ENCODE measurements around the gene RAB40B.
A peak's percentile ranks its signal among the peaks of the same experiment; 100 is the strongest.

Gene RAB40B

DNA sequence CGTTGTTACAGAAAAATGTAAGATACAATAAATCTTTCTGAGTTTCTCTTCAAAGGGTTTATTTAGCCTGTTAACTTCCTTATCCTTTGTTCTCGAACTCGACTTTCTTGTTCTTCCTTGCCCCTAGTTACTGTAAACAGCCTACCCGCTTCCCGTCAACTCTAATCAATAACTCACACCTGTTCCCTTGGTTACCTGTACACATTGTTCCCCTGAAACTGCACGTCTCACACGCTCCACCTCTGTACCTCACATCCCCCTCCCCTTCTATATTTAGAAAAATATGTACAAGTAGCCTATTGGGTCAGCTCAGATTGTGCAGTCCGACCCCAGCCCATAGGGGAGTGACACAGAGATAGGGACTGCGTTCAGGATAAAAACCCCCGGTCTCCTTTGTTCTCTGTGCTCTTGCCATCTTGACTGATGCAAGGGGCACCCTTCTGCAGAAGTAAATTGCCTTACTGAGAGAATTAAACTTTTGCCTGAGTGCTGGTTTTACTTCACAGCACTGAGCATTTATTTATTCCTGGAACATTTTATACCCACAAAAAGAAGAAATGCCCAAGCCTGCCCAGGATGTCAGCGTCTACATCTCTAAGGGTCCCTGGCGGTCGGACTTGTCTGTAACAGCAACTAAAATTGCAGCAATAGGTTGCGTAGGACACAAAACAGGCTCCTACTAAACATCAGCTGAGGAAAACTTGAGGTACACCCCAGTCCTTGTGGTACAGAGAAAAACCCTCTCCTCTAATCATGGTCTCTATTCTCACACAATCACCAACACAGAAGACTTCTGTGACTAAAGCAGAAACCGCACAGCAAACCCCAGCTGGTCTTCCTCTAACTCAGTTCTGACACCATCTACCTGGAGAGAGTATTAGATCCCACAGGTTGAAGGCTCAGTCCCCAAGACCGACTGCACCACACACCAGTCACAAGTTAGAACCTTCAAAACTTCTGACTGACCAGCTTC lies 61.6 kb downstream of the RAB40B start:
- H3K4me3 ChIP-seq: no peak overlapping the region
- peak overlapping the region in 11 of 21 experiments; percentile 1 to 72 (median 34) for H3K27ac ChIP-seq

DNA sequence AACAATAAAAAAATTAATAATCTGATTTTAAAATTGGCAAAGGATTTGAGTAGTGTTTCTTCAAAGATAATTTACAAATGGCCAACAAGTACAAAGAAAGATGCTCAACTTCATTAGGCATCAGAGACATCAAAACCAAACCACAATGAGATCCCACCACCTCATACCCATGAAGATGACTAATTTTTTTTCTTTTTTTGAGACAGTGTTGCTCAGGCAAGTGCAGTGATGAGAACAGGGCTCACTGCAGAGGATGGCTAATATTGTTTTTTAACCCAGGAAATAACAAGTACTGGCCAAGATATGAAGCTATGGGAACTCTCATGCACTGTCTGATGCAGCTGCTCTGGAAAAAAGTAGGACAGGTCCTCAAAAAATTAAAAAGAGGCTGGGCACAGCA lies 65.2 kb downstream of the RAB40B start:
- Histone ChIP-seq H3K27ac (no peak overlapping the region), H3K4me3 (no peak overlapping the region)

DNA sequence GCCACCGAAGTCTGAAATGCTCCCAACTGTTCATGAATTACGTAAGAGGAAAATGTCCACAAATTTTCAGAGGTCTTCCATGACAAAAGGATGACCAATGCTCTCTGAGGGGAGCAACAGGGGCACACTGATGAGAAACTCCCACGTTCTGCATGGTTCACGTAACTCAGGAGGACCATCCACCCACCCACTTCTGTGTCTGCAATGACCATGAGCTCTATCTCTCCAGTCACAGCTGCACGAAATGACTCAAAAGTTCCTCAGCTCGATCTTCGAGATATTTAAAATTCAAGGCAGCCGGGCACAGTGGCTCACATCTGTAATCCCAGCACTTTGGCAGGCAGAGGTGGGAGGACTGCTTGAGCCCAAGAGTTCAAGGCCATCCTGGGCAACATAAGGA lies 66.0 kb downstream of the RAB40B start:
- Histone ChIP-seq H3K4me3 (no peak overlapping the region), H3K27ac (no peak overlapping the region)

DNA sequence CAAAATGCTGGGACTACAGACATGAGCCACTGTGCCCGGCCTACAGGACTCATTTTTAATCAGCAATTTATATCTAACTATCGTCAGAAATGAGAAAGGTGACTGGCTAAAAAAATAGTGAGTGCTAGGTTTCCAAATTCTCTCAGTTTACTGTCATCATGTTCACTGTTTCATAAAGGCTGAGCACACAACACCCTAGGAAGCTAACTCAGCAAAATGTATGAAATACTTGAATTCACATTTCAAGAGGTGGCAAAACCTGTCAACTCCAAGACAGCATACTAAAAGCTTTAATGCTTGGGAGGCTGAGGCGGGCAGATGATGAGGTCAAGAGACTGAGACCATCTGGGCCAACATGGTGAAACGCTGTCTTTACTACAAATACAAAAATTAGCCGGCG lies 67.0 kb downstream of the RAB40B start:
- Histone ChIP-seq H3K4me3 (no peak overlapping the region), H3K27ac (no peak overlapping the region)

DNA sequence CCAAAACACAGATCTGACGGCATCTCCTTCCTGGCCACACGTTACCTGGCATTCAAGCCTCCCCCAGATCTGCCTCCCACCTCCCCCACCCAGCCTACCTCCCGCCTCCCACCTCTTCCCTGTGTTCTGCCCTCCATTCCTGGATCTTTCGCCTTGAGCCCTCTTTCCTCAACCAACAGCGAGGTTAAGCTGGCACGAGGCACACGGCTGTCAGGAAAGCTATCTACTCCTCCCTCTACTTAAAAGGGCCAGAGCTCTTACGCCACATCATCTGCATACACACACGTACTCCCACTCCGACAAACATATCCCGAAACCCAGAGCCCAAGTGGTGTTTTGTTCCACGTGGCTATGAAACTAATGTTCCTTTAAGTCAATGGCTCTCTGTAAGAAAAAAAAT lies 68.3 kb downstream of the RAB40B start:
- no peak overlapping the region for H3K27ac ChIP-seq
- no peak overlapping the region for H3K4me3 ChIP-seq

DNA sequence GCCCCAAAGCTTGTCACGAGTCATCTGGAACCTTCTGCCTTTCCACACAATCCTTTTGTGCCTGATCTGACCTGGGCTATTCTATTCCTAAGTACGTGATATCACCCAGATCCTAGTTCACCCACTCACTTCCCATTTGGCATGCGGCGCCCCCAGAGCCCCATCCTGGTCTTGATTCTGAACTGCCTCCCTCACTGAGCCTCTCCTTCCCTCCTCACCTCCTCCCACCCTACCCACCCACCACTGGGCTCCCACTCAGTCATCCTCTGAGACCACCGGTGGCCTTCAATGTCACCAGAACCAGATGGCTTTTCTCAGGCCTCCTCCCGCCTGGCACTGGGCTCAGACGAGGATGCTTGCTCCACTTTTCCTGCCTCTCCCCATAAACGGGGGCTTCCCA lies 68.8 kb downstream of the RAB40B start:
- Histone ChIP-seq H3K4me3 (no peak overlapping the region), H3K27ac (no peak overlapping the region)

DNA sequence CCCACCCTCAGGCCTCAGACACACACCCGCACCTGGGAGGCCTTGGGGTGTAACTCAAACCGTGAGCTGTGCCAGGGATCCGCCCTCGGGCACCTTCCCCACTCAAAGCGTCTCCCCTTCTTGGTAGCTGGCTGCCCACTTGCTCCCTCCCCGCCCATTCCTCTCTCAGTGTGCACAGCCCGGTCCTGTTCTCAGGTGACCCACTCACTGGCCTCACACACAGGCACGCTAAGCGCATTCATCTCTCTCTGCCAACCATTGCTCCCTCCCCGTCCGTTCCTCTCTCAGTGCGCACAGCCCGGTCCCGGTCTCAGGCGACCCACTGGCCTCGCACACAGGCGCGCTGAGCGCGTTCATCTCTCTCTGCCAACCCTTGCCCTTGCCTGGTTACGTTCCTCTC lies 71.1 kb downstream of the RAB40B start:
- no peak overlapping the region for H3K4me3 ChIP-seq

DNA sequence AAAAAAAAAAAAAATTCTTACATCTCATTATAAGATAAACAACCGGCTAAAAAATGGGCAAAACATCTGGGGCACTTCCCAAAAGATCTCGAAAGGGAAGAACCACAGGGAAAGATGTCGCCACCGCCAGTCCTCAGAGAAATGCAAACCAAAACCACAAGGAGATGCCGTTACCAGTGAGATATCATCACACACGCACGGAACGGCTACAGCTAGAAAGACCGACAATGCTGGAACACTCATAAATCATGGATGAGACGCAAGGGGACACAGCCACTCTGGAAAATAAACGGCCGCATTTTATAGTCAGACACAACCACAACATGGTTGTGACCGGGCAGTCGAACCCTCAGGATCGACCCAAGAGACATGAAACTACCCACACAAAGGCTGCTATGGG lies 74.8 kb downstream of the RAB40B start:
- no peak overlapping the region for H3K4me3 ChIP-seq
- no peak overlapping the region for H3K27ac ChIP-seq

More for the DNA sequence above, 71.1 kb downstream of the RAB40B start:
- peak overlapping the region in 5 of 21 experiments; percentile 10 to 35 (median 17) for H3K27ac ChIP-seq

DNA sequence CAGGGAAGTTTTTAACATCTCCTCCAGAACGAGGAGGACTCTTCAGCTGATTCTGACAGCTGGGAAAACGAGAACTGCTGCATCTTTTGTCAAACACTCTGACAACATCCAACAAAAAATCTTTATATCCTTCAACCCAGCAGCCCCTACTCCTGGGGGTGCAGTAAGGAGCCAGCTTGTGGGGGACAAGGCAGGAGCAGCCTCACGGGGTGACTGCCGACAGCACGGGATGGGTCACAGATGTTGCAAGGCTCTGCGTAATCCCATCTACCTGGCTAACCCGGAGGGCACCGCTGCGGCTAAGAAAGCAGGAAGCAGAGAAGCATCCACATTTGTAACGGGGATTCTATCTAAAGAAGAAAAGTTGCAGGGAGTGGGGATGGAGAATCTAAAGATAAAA lies 78.9 kb downstream of the RAB40B start:
- no peak overlapping the region for H3K4me3 ChIP-seq
- no peak overlapping the region for H3K27ac ChIP-seq

DNA sequence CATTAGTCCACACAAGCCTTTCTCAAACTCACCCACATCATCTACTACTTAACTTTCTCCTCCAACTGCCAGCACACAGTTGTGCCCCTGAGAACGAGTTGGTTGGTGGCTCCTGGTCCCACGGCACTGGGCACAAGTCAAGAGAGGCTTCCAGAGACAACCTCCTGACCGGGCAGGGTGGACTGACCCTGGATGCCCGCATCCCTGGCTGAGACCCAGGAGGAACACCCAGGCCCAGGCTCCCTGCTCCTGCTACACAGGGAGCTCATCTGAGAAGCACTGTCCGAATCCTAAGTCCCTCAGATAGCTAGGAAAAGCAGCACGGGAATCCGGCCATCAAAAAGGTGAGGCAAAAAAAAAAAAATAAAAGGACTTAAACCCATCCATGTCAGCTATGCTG lies 79.3 kb downstream of the RAB40B start:
- no peak overlapping the region for H3K4me3 ChIP-seq
- H3K27ac ChIP-seq: no peak overlapping the region

DNA sequence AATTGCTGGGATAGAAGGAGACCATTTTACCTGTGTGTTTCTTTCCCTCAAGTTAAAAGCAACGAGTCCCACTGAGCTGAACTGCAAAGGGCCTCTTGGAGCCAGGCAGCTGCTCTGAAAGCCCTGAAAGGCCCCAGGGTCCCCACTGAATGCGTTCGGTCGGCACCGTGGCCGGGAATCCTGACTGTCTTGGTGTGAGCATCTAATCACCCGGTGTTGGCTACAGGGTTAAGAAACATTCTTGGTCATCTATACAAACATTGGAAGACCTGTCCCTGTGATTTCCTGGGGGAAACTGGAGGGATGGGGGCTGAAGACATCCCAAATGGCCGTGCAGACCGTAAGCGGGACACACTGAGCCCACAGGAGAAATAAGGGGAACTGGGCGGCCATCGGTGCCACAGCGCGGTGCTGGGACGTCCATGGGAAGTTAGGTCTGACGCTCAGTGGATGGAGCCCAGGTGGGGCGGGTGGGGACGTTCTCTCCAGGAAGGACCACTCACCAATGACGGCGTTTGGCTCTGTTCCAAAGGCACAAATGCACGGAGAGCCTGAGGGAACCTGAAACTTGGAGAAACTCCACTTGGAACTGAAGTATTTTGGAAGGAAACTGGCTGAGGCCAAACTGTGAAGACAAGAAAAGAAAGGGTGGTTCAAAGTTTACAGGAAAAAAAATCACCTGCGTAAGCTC lies 82.3 kb downstream of the RAB40B start:
- no peak overlapping the region for H3K4me3 ChIP-seq
- no peak overlapping the region for H3K27ac ChIP-seq

DNA sequence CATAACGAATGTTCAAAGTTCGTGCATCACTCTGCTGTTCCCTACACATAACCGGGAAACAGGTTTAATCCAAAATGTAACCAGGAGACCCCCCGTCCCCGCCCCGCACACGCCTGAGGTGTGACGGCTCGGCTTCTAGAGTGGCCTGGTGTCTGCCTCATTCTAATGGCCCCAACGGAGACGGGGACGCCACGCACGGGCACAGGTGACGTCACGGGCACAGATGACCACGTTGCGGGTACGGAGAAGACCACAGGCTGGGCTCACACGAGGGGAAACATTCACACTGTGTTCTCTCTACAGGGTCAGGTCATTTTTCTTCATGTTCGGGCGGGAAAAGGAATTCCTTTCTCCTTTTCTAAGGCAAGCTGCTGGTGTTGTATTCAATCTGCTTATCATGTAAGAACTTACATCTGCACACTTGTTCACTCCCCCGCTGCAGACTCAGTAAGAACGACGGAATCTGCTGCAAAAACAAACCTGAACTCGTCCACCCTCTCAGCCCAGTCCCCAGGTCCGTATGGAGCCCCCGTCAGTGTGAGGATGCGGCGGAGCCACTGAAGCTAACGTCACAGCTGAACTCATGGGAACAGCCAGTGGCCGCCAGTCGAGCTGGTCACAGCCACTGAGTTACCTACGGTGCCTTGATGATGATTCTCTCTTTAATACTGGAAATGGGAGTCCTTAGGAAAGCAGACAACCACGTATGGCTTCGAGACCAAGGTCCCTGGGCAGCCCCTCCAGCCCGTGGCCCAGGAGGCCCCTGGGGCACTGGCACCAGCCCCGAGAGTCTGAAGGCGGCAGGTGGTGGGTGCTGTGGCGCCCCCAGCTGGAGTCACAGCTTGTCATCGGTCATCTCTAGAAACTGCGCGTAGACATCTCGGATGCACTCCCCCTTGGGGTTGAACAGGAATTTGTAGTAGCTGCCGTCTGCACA lies 83.1 kb downstream of the RAB40B start:
- Histone ChIP-seq H3K27ac (no peak overlapping the region), H3K4me3 (no peak overlapping the region)

DNA sequence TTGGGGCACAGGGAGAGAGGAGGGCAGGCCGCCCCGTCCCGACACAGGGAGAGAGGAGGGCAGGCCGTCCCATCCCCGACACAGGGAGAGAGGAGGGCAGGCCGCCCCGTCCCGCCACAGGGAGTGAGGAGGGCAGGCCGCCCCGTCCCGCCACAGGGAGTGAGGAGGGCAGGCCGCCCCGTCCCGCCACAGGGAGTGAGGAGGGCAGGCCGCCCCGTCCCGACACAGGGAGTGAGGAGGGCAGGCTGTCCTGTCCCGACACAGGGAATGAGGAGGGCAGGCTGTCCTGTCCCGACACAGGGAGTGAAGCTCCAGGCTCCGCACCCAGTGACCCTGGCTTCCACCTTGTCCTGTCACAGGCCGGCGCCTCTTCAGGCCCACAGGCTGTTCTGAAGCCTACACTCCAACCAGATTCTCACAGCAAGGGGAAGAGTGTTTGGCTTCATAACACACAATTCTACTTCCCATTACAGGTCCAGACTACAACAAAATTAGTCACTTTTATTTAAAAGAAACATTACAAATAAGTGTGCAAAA lies 84.3 kb downstream of the RAB40B start:
- H3K27ac ChIP-seq: no peak overlapping the region
- no peak overlapping the region for H3K4me3 ChIP-seq

DNA sequence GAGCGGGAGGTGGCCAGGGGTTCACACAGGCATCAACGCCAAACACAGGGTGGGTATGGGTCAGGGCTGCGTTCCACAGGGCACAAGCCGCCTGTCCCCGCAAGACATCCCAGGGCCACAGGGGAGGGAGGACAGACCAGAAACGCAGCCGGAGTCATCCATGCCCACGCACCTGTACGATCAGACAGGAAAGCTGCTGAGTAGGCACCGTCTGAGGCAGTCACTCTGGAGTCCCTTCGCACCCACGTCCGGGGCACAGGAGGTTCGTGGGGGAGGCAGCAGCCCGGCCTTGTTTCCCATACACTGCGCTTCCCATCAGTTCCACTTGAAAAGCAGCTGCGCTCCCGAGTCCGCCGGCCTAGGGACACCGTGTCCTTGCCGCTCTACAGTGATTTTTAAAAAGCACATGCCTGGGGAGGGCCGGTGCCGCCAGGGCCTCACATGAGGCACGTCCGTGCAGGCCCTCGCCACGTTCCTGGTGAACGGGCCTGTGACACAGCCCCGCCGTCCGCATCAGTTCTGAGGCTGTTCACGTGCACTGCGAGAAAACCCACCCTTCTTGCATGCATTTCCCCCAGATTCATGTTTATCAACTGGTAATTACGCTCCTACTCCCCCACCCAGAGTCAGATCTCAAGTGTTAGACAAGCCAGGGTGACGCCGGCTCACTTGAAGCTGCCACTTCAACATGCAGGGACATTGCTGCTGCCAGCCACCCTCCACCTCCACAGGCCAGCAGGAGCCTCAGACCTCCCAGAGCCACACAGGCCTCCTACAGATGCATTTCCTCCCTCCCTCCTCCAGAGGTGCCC lies 85.0 kb downstream of the RAB40B start:
- Histone ChIP-seq H3K4me3 (no peak overlapping the region), H3K27ac (no peak overlapping the region)

DNA sequence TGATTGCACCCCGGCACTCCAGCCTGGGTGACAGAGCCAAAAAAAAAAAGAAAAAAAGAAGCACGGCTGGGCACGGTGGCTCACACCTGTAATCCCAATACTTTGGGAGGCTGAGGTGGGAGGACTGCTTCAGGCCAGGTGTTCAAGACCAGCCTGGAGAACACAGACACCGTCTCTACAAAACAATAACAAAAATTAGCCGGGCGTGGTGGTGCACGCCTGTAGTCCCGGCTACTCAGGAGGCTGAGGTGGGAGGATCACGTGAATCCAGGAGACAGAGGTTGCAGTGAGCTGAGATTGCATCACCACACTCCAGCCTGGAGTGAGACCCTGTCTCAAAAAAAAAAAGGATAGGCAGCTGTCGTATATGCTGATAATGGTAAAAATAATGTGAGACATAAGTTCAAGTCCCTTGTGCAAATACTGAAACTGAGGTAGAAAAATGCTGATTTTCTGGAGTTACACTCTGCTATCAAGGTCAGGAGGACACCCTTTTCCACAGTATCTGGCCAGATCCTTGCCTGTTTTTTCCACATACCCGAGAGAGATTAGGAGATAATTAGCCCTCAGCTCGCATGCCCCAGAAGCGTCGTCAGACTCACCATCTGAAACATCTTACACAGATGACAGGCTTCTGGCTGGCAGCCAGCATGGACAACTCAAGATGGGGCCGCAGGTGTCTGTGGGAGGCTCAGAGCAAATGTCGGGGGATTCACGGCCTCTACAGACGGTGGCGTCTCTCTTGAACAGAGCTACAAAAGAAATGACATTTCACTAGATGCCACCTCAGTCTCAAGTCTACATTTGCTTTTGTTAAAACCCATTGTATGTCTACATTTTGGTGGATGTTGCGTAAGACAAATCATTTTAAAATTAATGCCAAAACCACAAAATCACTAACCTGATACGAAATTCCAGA lies 87.1 kb downstream of the RAB40B start:
- H3K4me3 ChIP-seq: no peak overlapping the region
- no peak overlapping the region for H3K27ac ChIP-seq

DNA sequence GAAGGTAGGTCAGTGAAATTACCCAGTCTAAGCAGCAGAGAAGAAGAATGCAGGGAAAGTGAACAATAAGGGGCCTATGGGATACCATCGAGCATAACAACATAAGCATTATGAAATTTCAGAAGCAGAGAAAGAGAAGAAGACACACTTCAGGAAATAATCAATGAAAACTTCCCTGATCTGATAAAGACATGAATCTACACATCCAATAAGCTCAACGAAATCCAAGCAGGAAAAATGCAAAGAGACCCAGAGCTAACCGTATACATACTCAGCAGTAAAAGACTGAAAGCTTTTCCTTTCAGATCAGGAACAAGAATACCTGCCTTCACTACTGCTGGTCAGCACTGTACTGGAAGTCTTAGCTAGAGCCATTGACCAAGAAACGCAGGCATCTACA lies 88.8 kb downstream of the RAB40B start:
- H3K4me3 ChIP-seq: no peak overlapping the region
- no peak overlapping the region for H3K27ac ChIP-seq

DNA sequence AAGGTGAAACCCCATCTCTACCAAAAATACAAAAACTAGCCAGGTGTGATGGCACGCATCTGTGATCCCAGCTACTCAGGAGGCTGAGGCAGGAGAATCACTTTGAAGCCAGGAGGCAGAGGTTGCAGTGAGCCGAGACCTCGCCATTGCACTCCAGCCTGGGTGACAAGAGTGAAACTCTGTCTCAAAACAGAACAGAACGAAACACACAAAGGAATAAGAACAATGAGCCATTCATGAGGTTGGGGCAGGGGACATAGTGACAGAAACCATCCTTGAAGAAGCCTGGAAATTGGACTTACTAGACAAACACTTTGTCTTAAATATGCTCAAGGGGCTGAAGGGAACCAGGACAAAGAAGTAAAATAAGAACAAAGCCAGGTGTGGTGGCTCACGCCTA lies 89.7 kb downstream of the RAB40B start:
- Histone ChIP-seq H3K4me3 (no peak overlapping the region), H3K27ac (no peak overlapping the region)
